Heart right ventricle (tissue), 16 donors: ENCODE measurements around the gene NOP14. TPM values are rescaled to one million over a fixed set of nuclear protein-coding genes. Genes with fewer than 3 reads are reported as not detected.

Source experiments
- ATAC-seq, 8 donors: fragments of 200-7000 bp; cut with Tn5 transposase; one replicate each; pipeline ENCODE4 v1.9.1; 2020; ENCODE audit warnings: mild to moderate bottlenecking in 8 of 8, moderate library complexity in 8 of 8, moderate number of reproducible peaks in 1 of 8
- DNase-seq, 2 donors: peaks; one replicate each; pipeline ENCODE4 v3.0.0-alpha.2; 2020
- H3K27ac ChIP-seq, 10 donors: fragments of 200-600 bp; sonication (generic) in 2 of 10; one replicate each; pipeline versions ENCODE4 v1.5.0 to v1.8.0; 2020 to 2022; ENCODE audit warnings: mild to moderate bottlenecking in 3 of 10
- H3K27me3 ChIP-seq, 7 donors: fragments of 200-600 bp; one replicate each; pipeline ENCODE4 v1.8.0; 2021 to 2022; ENCODE audit warnings: mild to moderate bottlenecking in 2 of 7
- H3K36me3 ChIP-seq, 9 donors: fragments of 200-600 bp; sonication (generic) in 1 of 9; one replicate each; pipeline versions ENCODE4 v1.5.0 to v1.8.0; 2020 to 2022; ENCODE audit warnings: mild to moderate bottlenecking in 2 of 9
- H3K4me1 ChIP-seq, 9 donors: fragments of 200-600 bp; sonication (generic) in 1 of 9; one replicate each; pipeline versions ENCODE4 v1.5.0 to v1.8.0; 2020 to 2022; ENCODE audit warnings: mild to moderate bottlenecking in 4 of 9
- H3K4me3 ChIP-seq, 10 donors: fragments of 200-600 bp; sonication (generic) in 2 of 10; one replicate each; pipeline versions ENCODE4 v1.5.0 to v1.8.0; 2020 to 2022; ENCODE audit warnings: mild to moderate bottlenecking in 7 of 10, moderate library complexity in 2 of 10
- H3K9me3 ChIP-seq, 11 donors: fragments of 200-600 bp in 10 of 11; sonication (generic) in 2 of 11; one replicate each; pipeline versions ENCODE4 v1.5.0 to v1.8.0; 2013 to 2022; ENCODE audit warnings: mild to moderate bottlenecking in 2 of 11, control low read depth in 1 of 11, moderate library complexity in 1 of 11
- WGBS, 2 donors: extraction: QIAGEN DNeasy Blood & Tissue Kit; methylation state at CpG; one replicate each; pipeline ENCODE4 v1.1.7; 2013; ENCODE audit warnings: inconsistent platforms in 1 of 2; 5-methylcytosine and 5-hydroxymethylcytosine counted together
- intact Hi-C, 10 donors: fragments of 100-400 bp; cut with DNase I; formaldehyde crosslinking; loops; one replicate each; pipeline versions ENCODE4 v1.11.1 to v1.14.2; 2022
- polyA plus RNA-seq, 2 donors: library from polyadenylated mRNA; stranded (reverse); fragments of 200-250 nt; gene quantifications; one replicate each; pipeline ENCODE4 v1.2.3, GENCODE V29; 2013
- total RNA-seq, 10 donors: library from RNA; stranded (reverse); fragmentation: NEBNext Ultra II Directional in 3 of 10; extraction: Animal tissue kit (Norgen Biotek cat#: 25700) in 3 of 10; gene quantifications; one replicate each; pipeline versions ENCODE4 v1.2.1 to v1.2.4, GENCODE V29; 2021 to 2023
- TF ChIP-seq, protein P1 (sequence below), 9 donors: fragments of 200-600 bp; sonication (generic) in 2 of 9; IDR thresholded peaks; one replicate each; pipeline versions ENCODE4 v1.5.0 to v1.8.0; 2021 to 2022; ENCODE audit warnings: antibody characterized with exemption in 9 of 9, mild to moderate bottlenecking in 5 of 9, moderate library complexity in 1 of 9
- donor health status: Arrhythmogenic right ventricular cardiomyopathy.
- donor health status: ischemic (EF 13 %, LVEDD 7.1; RV severe dilation, severe dysfunction).
- donor health status: healthy with polysubstance abuse.
- donor health status: DM: no; HTN: yes; CAD: no.
- donor health status: DM: no; HTN: no; CAD: no.
- donor health status: ischemic (EF 25% LVEDD 6.9; RV normal size, moderate dysfunction).
- donor health status: ischemic (EF 25% LVEDD 5.7; RV mildly dilated, moderate dysfunction).
- donor health status: healthy.
- donor health status: DM: yes; HTN: yes; CAD: no.
- donor health status: Ischemic cardiomyopathy.
- donor health status: ischemic (EF 35%, LVEDD 5.7; RV mildly dilated, moderate dysfunction).
- donor health status: nonischemic (EF 11% LVEDD 7.7; RV severe dilation, severe dysfunction).
- donor health status: DM: yes; HTN: yes; CAD: no.
- donor health status: PGD.
- donor health status: ischemic (EF 29% LVEDD 5.4; RV normal size, mild dysfunction).
- donor health status: nonischemic (EF 23%, LVEDD 6.1; RV moderate dilation, normal function).

Gene NOP14
- total and polyA plus RNA-seq, 12 donors: 12.4 to 24.0 (median 17.3) TPM

DNA sequence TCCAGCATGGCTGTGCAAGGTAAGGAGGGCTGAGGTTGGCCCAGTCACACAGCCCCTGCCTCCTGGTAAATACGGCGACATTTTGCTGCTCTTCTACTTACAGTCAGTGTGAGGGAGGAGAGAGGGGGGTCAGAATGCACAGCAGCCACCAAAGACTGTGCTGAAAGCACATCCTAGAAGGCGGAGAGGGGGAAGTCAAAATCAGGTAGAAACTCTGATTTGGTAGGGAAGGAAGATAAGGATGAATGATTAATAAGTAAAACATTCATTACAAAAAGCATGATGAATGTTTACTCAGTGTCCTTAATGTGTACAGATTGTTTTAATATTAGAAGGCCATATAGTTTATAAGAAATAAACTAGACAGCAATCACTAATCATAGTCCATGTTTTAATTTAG lies 62.0 kb downstream of the NOP14 start:
- WGBS, 2 donors: 91 to 95% methylated on average over 3 of the region's 3 CpGs
- no peak for ATAC-seq

DNA sequence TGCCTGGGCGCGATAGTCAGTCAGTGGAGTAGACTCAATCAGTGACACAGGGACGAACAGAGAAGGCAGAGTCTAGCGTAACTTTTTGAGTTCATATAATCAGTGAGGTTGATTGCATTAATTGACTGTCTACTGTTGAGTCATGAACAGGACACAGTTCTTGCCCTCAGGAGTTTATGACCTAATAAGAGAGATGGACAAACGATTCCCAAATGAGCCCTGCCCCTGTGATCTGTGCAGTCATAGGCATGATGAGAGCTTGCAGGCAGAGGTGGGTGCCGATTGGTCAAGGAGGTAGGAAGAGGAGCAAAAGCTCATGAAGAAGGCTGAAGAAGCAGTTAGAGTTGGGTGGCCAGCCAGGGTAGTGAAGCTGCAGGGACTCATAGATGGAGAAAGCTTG lies 62.5 kb downstream of the NOP14 start:
- Histone ChIP-seq H3K4me1 (no peaks in the 10 kb centered on the region), H3K9me3 (no peaks in the 10 kb centered on the region), H3K27me3 (no peaks in the 10 kb centered on the region), H3K4me3 (no peak overlapping the region), H3K27ac (no peak overlapping the region), H3K36me3 (peaks cover 3 to 100% (median 64%) of the 10 kb centered on the region in 9 donors)
- no peak for ATAC-seq
- intact Hi-C loops: loop anchor here in 1 of 10 donors (10.0 kb wide), 1 partner anchor 136 kb away; no protein-coding TSS in a partner anchor
- TF ChIP-seq, protein P1, sequence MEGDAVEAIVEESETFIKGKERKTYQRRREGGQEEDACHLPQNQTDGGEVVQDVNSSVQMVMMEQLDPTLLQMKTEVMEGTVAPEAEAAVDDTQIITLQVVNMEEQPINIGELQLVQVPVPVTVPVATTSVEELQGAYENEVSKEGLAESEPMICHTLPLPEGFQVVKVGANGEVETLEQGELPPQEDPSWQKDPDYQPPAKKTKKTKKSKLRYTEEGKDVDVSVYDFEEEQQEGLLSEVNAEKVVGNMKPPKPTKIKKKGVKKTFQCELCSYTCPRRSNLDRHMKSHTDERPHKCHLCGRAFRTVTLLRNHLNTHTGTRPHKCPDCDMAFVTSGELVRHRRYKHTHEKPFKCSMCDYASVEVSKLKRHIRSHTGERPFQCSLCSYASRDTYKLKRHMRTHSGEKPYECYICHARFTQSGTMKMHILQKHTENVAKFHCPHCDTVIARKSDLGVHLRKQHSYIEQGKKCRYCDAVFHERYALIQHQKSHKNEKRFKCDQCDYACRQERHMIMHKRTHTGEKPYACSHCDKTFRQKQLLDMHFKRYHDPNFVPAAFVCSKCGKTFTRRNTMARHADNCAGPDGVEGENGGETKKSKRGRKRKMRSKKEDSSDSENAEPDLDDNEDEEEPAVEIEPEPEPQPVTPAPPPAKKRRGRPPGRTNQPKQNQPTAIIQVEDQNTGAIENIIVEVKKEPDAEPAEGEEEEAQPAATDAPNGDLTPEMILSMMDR (IDR thresholded peaks at IDR 0.05): no peak
- 93 to 98% methylated on average over 6 of the region's 6 CpGs for WGBS, 2 donors
- no peak for DNase-seq

More for the DNA sequence above, 62.0 kb downstream of the NOP14 start:
- no peaks in the 10 kb centered on the region for H3K27me3 ChIP-seq
- intact Hi-C loops: loop anchor here in 1 of 10 donors (10.0 kb wide), 1 partner anchor 136 kb away; no protein-coding TSS in a partner anchor
- TF ChIP-seq, protein P1 (IDR thresholded peaks at IDR 0.05): no peak
- H3K36me3 ChIP-seq: peaks cover 3 to 100% (median 68%) of the 10 kb centered on the region in 9 donors
- H3K9me3 ChIP-seq: no peaks in the 10 kb centered on the region
- H3K27ac ChIP-seq: no peak overlapping the region
- no peaks in the 10 kb centered on the region for H3K4me1 ChIP-seq
- no peak overlapping the region for H3K4me3 ChIP-seq
- DNase-seq: no peak

DNA sequence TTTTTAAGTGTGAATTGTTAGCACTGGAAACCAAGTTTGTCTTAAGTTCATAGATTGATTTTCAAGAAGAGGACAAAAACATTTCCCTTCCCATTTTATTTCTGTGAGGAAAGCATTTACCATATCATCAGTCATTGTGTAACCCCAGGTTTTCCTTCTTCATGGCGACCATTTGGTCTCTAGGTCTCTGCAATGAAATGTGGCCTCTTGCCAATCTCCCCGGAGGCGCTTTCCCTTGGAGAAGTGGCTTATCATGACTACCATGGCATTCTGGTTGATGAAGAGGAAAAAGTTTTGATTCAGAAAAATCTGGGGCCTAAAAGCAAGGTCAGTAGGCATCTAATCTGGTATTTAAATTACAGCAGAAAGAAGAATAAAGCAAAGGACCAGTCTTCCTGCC lies 65.2 kb downstream of the NOP14 start:
- peaks cover 4 to 19% (median 14%) of the 10 kb centered on the region in 9 donors for H3K4me1 ChIP-seq
- TF ChIP-seq, protein P1 (IDR thresholded peaks at IDR 0.05): no peak
- intact Hi-C loops: loop anchor here in 3 of 10 donors (10.0 kb wide), 1 partner anchor 133 kb away; no protein-coding TSS in a partner anchor
- no peak overlapping the region for H3K27ac ChIP-seq
- 54 to 64% methylated on average over 3 of the region's 3 CpGs for WGBS, 2 donors
- ATAC-seq (no peak), DNase-seq (no peak)
- H3K36me3 ChIP-seq: peaks cover 3 to 100% (median 47%) of the 10 kb centered on the region in 9 donors
- no peak overlapping the region for H3K4me3 ChIP-seq
- no peaks in the 10 kb centered on the region for H3K27me3 ChIP-seq
- H3K9me3 ChIP-seq: no peaks in the 10 kb centered on the region

DNA sequence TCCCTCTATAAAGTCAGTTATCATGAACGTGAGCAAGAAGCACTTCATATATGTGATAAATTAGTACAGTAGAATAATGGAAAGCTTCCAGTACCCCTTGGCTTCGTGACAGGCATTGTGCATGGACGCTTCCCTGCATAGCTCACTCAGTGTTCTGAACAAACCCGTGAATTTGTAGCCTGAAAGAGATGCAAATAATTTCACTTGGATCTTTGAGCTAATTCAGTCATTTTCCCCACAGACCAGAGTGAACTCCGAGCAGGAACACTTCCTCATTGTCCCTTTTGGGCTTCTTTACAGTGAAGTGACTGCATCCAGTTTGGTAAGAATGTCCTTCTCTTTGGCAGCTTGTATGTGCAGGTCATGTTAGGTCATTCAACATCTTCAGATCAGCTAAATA lies 69.4 kb downstream of the NOP14 start:
- WGBS, 2 donors: 6 to 14% methylated on average over 5 of the region's 5 CpGs
- Histone ChIP-seq H3K27me3 (no peaks in the 10 kb centered on the region), H3K27ac (peak overlapping the region in 4 of 10 donors; percentile 21 to 45 (median 34)), H3K4me3 (no peak overlapping the region), H3K9me3 (no peaks in the 10 kb centered on the region), H3K36me3 (peaks cover 0 to 69% (median 28%) of the 10 kb centered on the region in 9 donors), H3K4me1 (peaks cover 4 to 39% (median 24%) of the 10 kb centered on the region in 9 donors)
- ATAC-seq (peak in 6 of 8 donors; percentile 48 to 87 (median 66)), DNase-seq (peak in 1 of 2 donors; percentile 58)
- TF ChIP-seq, protein P1 (IDR thresholded peaks at IDR 0.05): no peak
- intact Hi-C loops: loop anchor here in 3 of 10 donors (10.0 kb wide), 1 partner anchor 129 kb away; no protein-coding TSS in a partner anchor
